Measurements from ENCODE around the gene PRSS12.

DNA sequence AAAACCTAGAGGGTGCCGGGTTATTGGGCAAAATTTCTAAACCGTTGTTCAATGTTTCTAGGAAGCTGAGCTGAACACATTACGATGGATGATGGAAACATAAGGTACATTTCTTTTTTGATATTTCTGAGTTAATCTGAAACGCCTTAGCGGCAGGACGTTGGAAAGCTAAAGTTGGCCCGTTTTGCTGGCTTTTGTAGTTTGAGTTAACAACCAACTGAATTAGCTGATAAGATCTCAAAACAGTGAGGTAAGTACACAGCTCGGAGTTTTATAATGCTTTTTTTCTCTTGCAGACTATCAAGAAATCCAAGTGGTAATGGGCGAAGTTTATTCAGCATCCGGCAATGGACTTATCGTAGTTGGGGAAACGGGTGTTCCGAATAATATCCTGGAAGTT lies 73.5 kb downstream of the PRSS12 start:
- TF ChIP-seq, protein P1, sequence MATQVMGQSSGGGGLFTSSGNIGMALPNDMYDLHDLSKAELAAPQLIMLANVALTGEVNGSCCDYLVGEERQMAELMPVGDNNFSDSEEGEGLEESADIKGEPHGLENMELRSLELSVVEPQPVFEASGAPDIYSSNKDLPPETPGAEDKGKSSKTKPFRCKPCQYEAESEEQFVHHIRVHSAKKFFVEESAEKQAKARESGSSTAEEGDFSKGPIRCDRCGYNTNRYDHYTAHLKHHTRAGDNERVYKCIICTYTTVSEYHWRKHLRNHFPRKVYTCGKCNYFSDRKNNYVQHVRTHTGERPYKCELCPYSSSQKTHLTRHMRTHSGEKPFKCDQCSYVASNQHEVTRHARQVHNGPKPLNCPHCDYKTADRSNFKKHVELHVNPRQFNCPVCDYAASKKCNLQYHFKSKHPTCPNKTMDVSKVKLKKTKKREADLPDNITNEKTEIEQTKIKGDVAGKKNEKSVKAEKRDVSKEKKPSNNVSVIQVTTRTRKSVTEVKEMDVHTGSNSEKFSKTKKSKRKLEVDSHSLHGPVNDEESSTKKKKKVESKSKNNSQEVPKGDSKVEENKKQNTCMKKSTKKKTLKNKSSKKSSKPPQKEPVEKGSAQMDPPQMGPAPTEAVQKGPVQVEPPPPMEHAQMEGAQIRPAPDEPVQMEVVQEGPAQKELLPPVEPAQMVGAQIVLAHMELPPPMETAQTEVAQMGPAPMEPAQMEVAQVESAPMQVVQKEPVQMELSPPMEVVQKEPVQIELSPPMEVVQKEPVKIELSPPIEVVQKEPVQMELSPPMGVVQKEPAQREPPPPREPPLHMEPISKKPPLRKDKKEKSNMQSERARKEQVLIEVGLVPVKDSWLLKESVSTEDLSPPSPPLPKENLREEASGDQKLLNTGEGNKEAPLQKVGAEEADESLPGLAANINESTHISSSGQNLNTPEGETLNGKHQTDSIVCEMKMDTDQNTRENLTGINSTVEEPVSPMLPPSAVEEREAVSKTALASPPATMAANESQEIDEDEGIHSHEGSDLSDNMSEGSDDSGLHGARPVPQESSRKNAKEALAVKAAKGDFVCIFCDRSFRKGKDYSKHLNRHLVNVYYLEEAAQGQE (IDR thresholded peaks at IDR 0.05; ENCODE audit: borderline replicate concordance) = no peak
- TF ChIP-seq, protein P2, sequence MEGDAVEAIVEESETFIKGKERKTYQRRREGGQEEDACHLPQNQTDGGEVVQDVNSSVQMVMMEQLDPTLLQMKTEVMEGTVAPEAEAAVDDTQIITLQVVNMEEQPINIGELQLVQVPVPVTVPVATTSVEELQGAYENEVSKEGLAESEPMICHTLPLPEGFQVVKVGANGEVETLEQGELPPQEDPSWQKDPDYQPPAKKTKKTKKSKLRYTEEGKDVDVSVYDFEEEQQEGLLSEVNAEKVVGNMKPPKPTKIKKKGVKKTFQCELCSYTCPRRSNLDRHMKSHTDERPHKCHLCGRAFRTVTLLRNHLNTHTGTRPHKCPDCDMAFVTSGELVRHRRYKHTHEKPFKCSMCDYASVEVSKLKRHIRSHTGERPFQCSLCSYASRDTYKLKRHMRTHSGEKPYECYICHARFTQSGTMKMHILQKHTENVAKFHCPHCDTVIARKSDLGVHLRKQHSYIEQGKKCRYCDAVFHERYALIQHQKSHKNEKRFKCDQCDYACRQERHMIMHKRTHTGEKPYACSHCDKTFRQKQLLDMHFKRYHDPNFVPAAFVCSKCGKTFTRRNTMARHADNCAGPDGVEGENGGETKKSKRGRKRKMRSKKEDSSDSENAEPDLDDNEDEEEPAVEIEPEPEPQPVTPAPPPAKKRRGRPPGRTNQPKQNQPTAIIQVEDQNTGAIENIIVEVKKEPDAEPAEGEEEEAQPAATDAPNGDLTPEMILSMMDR (IDR thresholded peaks at IDR 0.05; ENCODE audit: poor library complexity, severe bottlenecking) = no peak
- no peak for TF ChIP-seq SMC3 (conservative IDR thresholded peaks at IDR 0.05; ENCODE audit: poor library complexity)
- TF ChIP-seq EZH2 (IDR thresholded peaks at IDR 0.05; ENCODE audit: borderline replicate concordance, insufficient read depth, low read length, poor library complexity, severe bottlenecking) = no peak
- TF ChIP-seq EP300 (conservative IDR thresholded peaks at IDR 0.05; ENCODE audit: poor library complexity, severe bottlenecking) = no peak
- TF ChIP-seq TAF1 (IDR thresholded peaks at IDR 0.05; ENCODE audit: low read depth) = no peak
- TF ChIP-seq POLR2AphosphoS5 (IDR thresholded peaks at IDR 0.05) = no peak

Measured in neural cell (in vitro differentiated cells).